Duodenal mucosa (tissue), 2 donors: Measurements from ENCODE around the gene HK3.

Experiments used
- H3K27ac ChIP-seq: one replicate; pipeline ENCODE4 v1.7.0; 2013; ENCODE audit warnings: low read depth, low read length
- H3K27me3 ChIP-seq, 2 donors: one replicate each; pipeline ENCODE4 v1.7.0; 2013; ENCODE audit warnings: low read length in 2 of 2, control low read depth in 1 of 2; ENCODE audit not compliant: insufficient read depth in 2 of 2, control insufficient read depth in 1 of 2
- H3K36me3 ChIP-seq, 2 donors: one replicate each; pipeline ENCODE4 v1.7.0; 2013; ENCODE audit warnings: low read length in 2 of 2, control low read depth in 1 of 2; ENCODE audit not compliant: insufficient read depth in 2 of 2, control insufficient read depth in 1 of 2
- H3K4me1 ChIP-seq, 2 donors: one replicate each; pipeline ENCODE4 v1.7.0; 2013; ENCODE audit warnings: low read length in 2 of 2, control low read depth in 1 of 2; ENCODE audit not compliant: insufficient read depth in 2 of 2, control insufficient read depth in 1 of 2
- H3K4me3 ChIP-seq, 2 donors: one replicate each; pipeline ENCODE4 v1.7.0; 2013; ENCODE audit warnings: low read length in 2 of 2, low read depth in 1 of 2
- H3K9ac ChIP-seq, 2 donors: one replicate each; pipeline ENCODE4 v1.7.0; 2013; ENCODE audit warnings: low read length in 2 of 2, low read depth in 1 of 2
- H3K9me3 ChIP-seq, 2 donors: one replicate each; pipeline ENCODE4 v1.7.0; 2013; ENCODE audit warnings: low read length in 2 of 2, control low read depth in 1 of 2; ENCODE audit not compliant: control insufficient read depth in 1 of 2

The HK3 gene

GRCh38 chr5:176843673-176844072, 55.5 kb downstream of the HK3 start:
- H3K36me3 ChIP-seq = no peaks in the 10 kb centered on the region
- no peaks in the 10 kb centered on the region for H3K4me1 ChIP-seq
- no peak overlapping the region for H3K9ac ChIP-seq
- H3K4me3 ChIP-seq = no peak overlapping the region
- H3K27ac ChIP-seq = no peak overlapping the region
- H3K27me3 ChIP-seq = peaks cover 13 to 23% of the 10 kb centered on the region in 2 donors
- no peaks in the 10 kb centered on the region for H3K9me3 ChIP-seq

GRCh38 chr5:176837707-176838115, 61.4 kb downstream of the HK3 start:
- peaks cover 0 to 12% of the 10 kb centered on the region in 2 donors for H3K27me3 ChIP-seq
- H3K36me3 ChIP-seq = no peaks in the 10 kb centered on the region
- no peak overlapping the region for H3K27ac ChIP-seq
- H3K4me1 ChIP-seq = no peaks in the 10 kb centered on the region
- no peak overlapping the region for H3K9ac ChIP-seq
- no peaks in the 10 kb centered on the region for H3K9me3 ChIP-seq
- H3K4me3 ChIP-seq = no peak overlapping the region

DNA sequence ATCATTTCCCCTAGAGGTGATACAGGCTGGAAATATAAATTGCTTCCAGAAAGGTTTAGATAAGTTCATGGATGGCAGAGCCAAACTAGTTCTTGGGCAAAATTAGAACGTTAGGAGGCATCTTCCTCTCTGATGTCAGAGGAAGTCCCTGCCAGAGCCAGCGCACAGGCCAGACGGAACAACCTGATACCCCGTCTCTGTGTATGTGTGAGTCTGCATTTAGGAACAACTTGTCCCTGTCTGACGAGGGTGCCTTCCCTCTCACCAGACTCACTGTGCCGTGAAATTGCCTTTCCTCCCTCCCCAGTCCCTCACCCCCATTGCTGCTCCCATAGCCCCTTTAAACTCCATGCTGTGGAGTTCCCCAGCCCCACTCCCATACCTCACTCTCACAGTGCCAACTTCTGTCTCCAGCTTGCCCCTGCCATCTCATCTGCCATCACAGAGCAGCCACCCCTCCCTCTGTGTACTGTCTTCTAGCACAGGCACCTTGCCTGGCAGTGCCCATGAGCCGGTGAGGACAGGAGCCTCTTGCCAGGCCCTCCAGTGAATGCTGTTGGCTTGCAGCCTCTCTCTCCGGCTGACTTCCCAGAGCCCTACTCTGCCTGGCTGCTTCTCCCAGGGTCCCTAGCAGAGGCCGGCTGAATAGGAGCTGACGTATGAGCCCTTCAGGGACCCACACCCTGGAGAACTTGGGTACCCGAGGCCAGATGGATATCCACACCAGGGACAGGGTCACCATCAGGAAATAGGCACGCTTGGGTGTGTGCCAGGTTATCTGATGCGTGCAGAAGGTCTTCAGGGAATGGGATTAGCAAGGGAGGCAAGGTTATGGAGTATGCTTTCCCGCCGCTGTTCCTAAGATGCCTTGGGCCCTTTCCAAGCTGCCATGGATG, 62.1 kb downstream of the HK3 start:
- Histone ChIP-seq H3K27ac (no peak overlapping the region), H3K36me3 (no peaks in the 10 kb centered on the region), H3K9me3 (no peaks in the 10 kb centered on the region), H3K27me3 (peaks cover 0 to 12% of the 10 kb centered on the region in 2 donors), H3K4me1 (no peaks in the 10 kb centered on the region), H3K9ac (no peak overlapping the region), H3K4me3 (no peak overlapping the region)

DNA sequence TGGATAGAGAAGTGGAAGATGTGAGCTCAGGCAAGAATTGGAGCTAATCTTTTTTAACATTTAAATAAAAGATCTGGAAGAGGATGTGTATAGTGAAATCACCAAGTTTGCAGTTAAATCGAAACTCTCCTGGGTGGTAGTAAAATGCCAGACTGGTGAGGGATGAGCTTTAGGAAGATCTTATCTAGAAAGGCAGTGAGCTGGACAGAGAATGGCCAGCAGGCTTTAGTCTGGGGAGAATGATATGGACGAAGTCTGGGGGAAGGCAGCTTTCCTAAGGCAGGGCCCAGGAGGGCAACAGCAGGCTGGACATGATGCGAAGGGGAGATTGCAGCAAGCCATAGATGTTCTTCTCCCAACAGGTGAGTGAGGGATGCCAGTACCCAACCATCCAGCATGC, 63.2 kb downstream of the HK3 start:
- no peaks in the 10 kb centered on the region for H3K36me3 ChIP-seq
- no peaks in the 10 kb centered on the region for H3K9me3 ChIP-seq
- no peak overlapping the region for H3K27ac ChIP-seq
- H3K27me3 ChIP-seq = peaks cover 0 to 10% of the 10 kb centered on the region in 2 donors
- no peaks in the 10 kb centered on the region for H3K4me1 ChIP-seq
- H3K9ac ChIP-seq = no peak overlapping the region
- H3K4me3 ChIP-seq = no peak overlapping the region

DNA sequence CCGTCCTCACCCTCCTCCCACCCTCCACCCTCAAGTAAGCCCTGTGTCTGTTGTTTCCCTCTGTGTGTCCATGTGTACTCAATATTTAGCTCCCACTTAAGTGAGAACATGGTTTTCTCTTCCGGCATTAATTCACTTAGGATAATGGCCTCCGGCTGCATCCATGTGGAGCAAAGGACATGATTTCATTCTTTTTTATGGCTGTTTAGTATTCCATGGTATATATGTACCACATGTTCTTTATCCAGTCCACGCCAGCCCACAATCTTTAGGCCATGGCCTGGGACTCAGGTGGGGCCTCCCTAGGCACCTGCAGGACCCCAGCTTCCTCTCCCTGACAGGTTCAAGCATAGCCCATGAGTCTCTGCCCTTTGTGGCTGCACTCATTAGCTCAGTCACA, 65.9 kb downstream of the HK3 start:
- H3K9ac ChIP-seq = no peak overlapping the region
- H3K4me3 ChIP-seq = no peak overlapping the region
- no peaks in the 10 kb centered on the region for H3K9me3 ChIP-seq
- H3K4me1 ChIP-seq = no peaks in the 10 kb centered on the region
- H3K27me3 ChIP-seq = peaks cover 0 to 6% of the 10 kb centered on the region in 2 donors
- H3K27ac ChIP-seq = no peak overlapping the region
- H3K36me3 ChIP-seq = no peaks in the 10 kb centered on the region

- no peak overlapping the region for H3K27ac ChIP-seq
- peaks cover 0 to 6% of the 10 kb centered on the region in 2 donors for H3K27me3 ChIP-seq
- H3K9ac ChIP-seq = no peak overlapping the region
- no peaks in the 10 kb centered on the region for H3K9me3 ChIP-seq
- no peak overlapping the region for H3K4me3 ChIP-seq
- H3K4me1 ChIP-seq = no peaks in the 10 kb centered on the region
- no peaks in the 10 kb centered on the region for H3K36me3 ChIP-seq
Measured at GRCh38 chr5:176832162-176832561, 67.0 kb downstream of the HK3 start.

- H3K9me3 ChIP-seq = no peaks in the 10 kb centered on the region
- H3K27me3 ChIP-seq = peaks cover 0 to 6% of the 10 kb centered on the region in 2 donors
- H3K4me3 ChIP-seq = no peak overlapping the region
- H3K36me3 ChIP-seq = no peaks in the 10 kb centered on the region
- no peak overlapping the region for H3K9ac ChIP-seq
- no peak overlapping the region for H3K27ac ChIP-seq
- H3K4me1 ChIP-seq = no peaks in the 10 kb centered on the region
Measured at GRCh38 chr5:176831425-176831824, 67.7 kb downstream of the HK3 start.

DNA sequence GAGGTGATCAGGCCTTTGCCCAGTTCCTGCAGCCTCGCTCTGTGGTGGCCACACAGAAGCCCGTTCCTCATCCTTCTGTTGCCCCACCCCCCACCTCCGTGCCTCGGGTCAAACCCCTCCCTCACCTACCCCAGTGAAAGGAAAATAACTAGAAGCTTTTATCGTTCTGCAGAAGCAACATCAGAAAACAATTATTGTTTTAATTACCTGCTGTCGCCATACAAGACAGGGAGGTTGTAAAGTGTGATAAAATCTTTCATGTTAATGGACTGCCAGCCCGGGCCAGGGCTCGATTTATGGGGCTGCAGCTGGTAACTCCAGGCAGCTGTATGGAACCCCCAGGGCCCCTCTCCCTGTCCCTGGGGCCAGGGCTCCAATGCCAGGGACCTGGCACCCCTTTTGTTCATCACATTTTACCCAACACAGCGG, 68.1 kb downstream of the HK3 start:
- H3K9ac ChIP-seq = no peak overlapping the region

More for the DNA sequence above, 68.1 kb downstream of the HK3 start:
- Histone ChIP-seq H3K36me3 (no peaks in the 10 kb centered on the region), H3K4me1 (no peaks in the 10 kb centered on the region), H3K9me3 (no peaks in the 10 kb centered on the region), H3K27me3 (peaks cover 0 to 6% of the 10 kb centered on the region in 2 donors), H3K4me3 (no peak overlapping the region), H3K27ac (no peak overlapping the region)
